GM23248 (cell line): ENCODE measurements around the gene AKT3.

Experiments used
- EZH2 ChIP-seq: fragments of 200-600 bp; sonication (generic); IDR thresholded peaks from 2 replicates; pipeline ENCODE4 v1.6.1; 2018; ENCODE audit warnings: antibody characterized with exemption, mild to moderate bottlenecking; ENCODE audit not compliant: insufficient read depth, poor library complexity, severe bottlenecking
- EZH2phosphoT487 ChIP-seq: fragments of 200-600 bp; sonication (generic); IDR thresholded peaks from 2 replicates; pipeline ENCODE4 v1.6.1; 2018; ENCODE audit warnings: antibody characterized with exemption, moderate library complexity, mild to moderate bottlenecking, low read depth; ENCODE audit not compliant: insufficient read depth

DNA sequence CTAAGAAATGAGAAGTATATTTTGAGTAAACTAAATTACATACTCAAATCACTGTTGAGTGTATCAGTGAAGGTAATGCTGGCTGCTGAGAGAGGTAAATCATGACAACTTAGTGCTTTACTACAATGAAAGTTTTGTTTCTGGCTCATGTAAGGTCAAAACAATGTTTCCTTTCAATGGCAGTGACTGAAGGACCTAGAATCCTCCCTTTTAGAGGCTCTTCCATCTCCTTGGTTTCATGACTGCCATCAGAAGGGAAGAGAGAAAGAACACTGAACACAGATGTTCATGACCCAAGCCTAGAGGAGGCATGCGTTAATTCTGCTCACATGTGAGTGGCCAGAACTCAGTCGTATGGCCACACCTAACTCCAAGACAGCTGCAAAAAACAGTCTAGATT, 130.6 kb downstream of the AKT3 start:
- TF ChIP-seq EZH2 = no peak
- TF ChIP-seq EZH2phosphoT487 = no peak
